Hematopoietic multipotent progenitor cell (in vitro differentiated cells): Measurements from ENCODE around the gene DNAL1. TPM values are rescaled to one million over a fixed set of nuclear protein-coding genes. Genes with fewer than 3 reads are reported as not detected.
"Not testable (repeated sequence)": the region's sequence is repeated elsewhere in the genome, so short reads cannot be mapped to it uniquely, and the experiment has no call there.

ENCODE experiments used
- DNase-seq, 3 donors: peaks; one replicate each; pipeline ENCODE4 v3.0.0-alpha.2; 2011 to 2015; ENCODE audit warnings: low read depth in 2 of 3, low spot score in 2 of 3
- total RNA-seq: library from RNA; depleted of rRNA; stranded (reverse); fragments of >200 nt; gene quantifications from one replicate; pipeline ENCODE4 v1.2.3, GENCODE V29; 2012

The DNAL1 gene
- total RNA-seq, 1 donor: 2.4 TPM

DNA sequence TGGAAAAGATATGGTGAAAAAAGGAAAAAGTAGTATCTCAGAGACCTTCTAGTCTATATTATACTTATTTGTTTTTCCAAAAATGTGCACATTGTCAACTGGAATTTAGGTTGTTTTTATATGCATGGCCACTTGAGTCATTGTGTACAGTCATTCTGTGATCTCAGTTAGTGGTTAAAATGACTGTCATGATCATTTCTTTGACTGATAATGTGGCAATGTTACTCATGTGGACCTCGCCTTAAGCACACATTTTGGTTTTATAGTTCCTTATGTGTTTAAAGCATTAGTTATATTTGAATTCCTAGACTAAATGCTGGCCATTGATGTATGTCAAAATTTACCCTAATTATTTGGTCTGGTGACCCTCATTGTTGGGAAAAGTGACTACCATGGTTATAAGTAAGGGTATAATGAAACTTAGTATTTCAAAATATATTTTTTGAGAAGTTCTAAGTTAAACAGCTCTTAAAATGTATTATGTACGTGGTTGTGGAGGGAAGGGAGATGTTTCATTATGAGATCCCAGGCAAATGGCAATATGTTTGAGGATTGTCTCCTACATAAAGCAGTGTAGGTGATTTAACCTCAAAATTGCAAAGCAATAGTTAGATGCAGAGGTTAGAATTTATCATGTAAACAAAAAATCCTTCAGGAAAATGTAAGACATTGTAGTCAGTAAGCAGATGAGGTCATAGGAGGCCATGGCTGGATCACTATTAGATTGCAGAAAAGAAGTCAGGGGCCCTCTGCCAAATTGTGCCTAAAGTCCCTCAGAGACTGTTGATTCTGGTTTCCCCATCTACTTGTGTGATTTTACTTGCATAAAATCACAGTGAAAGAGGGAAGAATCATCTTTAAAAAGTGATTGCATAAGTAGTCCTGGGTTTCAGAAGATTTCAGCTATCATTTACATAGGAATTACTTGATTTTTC is 51.9 kb downstream of the DNAL1 start:
- no peak for DNase-seq

DNA sequence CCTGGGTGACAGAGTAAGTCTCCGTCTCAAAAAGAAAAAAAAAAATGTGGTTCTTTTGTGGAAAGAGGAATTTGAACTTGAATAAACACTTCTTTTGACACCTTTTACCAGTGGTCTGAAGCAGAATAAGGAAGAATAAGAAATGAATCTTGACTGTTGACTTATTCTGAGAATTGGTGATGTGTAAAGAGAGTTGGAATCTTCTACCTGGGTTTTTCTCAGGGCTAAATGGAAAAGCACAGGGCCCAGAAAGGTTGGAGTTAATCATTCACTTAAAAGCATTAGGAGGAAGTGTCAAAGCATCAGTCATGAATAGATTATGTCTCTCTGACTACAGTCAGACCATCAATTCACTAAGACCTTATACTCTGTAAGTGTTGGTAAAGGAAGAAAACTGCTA is 55.5 kb downstream of the DNAL1 start:
- DNase-seq: no peak

DNA sequence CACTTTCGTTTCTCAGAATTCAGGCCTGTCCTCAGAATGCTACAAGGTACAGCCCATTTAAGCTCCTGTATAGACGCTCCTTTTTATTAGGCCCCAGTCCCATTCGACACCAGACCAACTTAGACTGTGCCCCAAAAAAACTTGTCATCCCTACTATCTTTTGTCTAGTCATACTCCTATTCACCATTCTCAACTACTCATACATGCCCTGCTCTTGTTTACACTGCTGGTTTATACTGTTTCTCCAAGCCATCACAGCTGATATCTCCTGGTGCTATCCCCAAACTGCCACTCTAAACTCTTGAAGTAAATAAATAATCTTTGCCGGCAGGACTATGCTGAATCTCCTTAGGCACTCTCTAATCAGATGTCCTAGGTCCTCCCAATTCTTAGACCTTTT is 63.3 kb downstream of the DNAL1 start:
- not testable (repeated sequence) for DNase-seq

DNA sequence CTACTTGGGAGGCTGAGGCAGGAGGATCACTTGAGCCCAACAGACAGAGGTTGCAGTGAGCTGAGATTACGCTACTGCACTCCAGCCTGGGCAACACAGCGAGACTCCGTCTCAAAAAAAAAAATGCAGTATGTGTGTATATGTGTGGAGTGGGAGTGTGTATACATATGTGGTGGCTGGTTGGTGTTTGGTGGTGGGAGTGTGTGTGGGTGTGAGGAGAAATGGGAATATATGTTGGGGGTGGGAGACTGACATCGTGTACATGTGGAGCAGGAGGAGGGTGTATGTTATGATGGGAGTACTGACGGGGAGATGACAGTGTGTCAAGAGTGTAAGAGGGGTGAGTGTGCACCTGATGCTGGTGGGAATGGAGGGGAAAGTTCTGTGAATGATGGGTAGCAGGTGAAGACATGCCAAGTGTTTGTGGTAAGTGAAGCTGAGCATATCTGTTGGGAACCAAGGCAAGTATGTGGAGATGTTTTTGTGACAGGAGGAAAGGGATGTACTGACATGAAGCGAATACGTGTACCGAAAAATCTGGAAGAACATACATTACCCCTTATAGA is 65.2 kb downstream of the DNAL1 start:
- no peak for DNase-seq

DNA sequence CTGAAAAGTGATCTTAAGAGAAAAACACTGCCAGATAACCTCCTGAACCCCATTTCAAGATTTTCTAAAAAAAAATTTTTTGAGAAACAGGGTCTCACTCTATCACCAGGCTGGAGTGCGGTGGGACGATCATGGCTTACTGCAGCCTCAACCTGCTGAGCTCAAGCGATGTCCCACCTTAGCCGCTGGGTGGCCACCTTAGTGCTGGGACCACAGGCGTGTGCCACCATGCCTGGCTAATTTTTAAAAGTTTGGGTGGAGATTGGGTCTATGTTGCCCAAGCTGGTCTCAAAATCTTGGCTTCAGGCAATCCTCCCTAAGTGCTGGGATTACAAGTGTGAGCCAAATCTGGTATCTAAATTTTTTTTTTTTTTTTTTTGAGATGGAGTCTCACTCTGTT is 66.0 kb downstream of the DNAL1 start:
- no peak for DNase-seq

DNA sequence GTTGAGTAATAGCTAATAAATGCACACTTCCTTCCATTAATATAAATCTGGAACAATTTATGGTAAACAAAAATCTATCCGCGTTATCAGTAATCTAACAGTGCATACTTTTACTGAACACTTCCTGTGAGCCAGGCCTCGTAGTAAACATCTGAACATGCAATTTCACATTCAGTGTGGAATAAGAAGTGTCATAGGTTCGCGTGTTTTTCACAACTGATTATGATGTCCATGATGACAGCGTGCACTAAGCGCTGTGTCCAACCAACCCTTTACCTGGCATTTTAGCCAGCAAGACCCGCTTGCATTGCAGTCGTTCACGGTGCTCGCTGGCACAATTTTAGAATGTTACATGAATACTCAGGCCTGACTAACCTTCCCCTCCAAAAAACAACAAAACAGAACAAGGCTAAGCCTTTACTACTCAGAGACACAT is 67.3 kb downstream of the DNAL1 start:
- DNase-seq: no peak

DNA sequence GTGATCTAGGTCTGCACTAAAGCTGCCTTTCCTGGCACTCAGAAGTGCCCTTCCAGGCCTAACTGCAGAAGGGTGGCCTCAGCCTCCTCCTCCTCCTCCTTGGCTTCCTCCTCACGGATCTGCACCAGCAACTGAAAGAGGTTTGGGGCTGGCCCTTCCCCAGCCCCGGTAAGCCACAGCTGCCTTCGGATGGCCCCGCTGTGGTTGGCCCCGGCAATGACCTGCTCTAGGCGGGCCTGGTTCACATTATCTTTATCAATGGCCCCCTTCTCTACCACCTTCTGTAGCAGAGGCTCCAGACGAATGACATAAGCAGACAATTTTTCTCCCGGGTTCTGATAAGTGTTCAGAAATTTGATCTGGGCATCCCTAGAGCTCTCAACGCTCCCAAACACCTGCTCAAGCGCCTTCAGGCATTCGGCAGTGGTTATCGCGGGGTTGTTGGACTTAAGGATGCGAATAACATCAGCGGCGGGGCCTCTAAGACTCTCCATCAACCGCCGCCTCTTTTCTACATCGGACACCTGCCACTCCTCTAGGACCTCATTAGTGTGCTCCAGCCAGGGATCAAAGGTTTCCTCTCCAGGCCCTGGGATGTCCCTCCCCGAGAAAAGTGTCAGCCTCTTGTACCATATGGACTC is 67.9 kb downstream of the DNAL1 start:
- DNase-seq: peak in 1 of 3 donors; percentile 14

DNA sequence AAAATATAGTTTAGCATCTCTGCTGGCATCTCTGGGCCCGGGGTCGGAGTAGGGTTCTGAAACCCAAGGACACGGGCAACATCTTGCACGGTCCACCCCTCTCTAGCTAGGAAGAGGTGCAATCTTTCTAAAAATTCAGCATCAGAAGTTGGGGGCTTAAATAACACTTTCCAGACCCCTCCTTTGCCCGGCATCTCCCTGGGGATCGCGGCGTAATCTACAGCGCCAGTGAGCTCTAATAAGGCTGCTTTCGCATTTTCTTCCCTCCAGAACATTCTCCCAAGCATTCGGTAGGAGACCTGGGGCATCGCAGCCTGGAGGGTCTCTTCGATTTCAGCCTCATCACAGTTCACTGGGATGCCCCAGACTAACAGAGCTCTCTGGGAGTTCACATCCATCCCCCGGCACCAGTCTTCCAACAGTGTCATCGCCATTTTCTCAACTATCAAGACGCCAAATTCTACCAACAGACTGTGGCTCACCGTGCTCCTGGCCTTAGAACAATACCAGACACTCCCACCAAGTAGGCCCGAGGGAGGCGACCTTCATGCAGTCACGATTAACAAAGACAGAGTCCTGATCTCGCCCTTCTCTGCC is 68.5 kb downstream of the DNAL1 start:
- no peak for DNase-seq

DNA sequence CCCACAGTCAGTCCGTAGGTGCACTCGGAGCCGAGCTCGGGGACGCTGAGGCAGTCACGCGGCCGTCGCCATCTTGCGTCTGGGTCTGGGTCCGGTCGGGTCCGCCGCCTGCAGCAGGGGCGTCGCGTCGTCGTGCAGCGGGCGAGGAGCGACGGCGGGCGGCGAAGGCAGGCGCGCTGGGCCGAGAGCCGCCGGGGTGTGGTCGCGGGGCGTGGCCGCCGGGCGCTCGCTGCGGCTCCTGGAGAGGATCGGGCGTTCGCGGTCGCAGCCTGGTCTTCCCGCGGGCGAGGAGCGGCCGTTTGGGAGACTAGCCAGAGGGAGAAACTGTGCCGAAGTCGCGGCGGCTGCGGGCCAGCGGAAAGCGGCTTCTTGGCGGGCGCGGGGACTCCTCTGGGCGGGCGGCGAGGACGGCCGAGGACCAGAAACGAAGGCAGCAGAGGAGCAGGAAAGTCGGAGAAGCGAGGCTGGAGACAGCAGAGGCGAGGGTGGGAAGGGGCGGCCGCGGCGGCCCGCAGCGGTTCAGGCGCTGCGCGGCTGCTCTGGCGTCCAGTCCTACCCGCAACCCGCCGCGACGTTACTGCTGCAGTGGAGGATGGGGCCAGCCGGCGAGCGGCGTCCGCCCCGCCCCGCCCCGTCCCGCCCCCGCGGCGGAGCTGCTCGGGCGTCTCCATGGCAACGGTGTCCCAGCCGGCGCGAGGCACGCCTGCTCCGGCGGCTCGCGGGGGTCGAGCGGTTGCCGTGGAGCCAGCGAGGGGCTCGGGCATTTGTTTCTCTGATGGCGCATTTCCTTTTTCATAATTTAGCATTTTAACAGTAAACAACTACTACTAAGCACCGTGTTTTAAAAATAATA is 69.2 kb downstream of the DNAL1 start, which contains the start of gene PNMA1:
Gene PNMA1, minus strand, starts transcription at position 582 of the 853 bp plus-strand sequence. CDS start 745 bp downstream, outside the sequence.
- peak; percentile 77 to 85 (median 82) for DNase-seq

DNA sequence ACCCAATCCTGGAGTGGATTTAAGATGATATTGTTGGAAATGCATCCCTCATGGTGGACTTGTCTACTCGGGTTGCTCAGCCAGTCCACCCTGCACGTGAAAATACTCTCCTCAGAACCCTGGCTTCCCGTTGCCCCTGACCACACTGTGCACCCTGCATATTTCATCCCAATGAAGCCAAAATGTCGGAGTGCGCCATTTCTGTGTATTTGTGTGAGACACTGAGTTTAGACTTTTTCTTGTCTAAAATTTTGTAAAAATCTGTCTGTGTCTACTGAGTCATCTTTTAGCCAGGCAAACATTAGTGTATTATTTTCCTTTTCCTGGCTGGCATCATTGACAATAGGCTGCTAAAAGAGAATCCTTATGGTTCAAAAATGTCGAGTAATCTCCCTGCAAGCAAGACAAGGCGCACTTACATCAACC is 69.9 kb downstream of the DNAL1 start:
- no peak for DNase-seq

DNA sequence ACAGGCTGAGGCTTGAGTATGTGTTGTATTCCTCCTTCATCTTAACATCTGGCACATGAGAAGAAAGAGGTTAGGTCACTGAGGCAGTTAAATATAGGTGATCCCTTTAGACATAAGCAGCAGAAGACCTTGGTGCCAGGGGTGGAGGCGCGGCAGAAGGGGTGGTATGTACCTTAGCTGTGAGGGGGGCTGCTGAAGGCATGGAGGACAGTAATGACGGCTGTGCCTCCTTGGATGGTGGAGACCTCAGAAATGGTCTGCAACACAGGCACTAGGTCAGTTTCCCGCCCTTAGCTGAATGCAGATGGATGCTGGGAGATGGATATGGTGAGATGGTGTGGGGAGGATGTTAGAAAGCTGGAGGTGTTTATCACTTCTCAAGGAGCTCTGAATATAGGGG is 70.9 kb downstream of the DNAL1 start:
- DNase-seq: no peak

DNA sequence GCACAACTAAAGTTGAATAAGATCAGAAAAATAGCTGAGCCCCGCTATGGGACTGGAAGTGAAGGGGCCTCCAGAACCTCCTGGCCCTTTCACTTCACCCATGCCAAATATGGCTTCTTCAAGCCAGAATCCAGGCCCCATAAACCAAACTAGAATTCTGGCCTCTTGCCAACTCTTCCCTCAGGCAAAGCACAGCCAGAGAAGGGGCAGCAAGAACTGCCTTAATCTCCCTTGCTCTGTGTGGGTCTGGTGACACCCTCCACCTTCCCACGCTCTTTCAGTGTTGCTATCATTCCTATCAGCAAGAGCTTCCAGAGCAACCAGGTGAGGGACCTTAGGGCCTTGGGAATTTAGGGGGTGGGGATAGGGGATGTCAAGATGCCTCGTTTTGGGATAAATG is 72.5 kb downstream of the DNAL1 start:
- DNase-seq: no peak

DNA sequence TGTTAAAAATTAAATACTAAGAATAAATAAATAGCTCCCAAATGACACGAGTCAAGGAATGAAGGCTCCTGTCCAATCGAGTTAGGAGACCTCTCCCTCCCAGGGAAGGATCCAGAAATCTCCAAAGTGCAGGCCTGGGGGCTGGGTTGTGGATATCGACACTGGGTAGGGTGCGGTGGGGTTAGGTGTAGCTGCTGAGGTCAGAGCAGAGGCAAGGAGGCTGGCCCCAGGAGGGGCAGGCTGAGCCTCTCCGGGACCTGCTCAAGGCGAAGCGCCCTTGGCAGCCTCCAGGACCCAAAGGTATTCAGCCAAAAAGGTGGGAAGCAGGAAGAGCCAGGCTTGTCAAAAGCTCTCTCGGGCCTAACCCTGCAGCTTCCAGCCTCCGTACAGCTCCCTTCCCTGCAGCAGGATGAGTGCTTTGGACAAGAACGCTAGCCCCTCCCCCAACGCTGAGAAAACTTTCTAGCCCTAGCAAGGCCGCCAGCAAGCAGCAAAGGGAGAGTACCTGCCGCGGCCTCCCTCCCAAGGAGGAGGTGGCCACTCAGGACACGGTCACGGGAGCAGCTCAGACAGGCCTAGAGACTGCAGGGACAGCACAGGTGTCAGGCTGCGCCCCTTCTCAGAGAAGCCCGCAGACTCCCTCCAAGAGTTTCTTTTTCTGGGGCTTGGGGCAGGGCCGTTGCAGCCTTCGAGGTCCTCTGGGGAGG is 73.1 kb downstream of the DNAL1 start:
- no peak for DNase-seq

DNA sequence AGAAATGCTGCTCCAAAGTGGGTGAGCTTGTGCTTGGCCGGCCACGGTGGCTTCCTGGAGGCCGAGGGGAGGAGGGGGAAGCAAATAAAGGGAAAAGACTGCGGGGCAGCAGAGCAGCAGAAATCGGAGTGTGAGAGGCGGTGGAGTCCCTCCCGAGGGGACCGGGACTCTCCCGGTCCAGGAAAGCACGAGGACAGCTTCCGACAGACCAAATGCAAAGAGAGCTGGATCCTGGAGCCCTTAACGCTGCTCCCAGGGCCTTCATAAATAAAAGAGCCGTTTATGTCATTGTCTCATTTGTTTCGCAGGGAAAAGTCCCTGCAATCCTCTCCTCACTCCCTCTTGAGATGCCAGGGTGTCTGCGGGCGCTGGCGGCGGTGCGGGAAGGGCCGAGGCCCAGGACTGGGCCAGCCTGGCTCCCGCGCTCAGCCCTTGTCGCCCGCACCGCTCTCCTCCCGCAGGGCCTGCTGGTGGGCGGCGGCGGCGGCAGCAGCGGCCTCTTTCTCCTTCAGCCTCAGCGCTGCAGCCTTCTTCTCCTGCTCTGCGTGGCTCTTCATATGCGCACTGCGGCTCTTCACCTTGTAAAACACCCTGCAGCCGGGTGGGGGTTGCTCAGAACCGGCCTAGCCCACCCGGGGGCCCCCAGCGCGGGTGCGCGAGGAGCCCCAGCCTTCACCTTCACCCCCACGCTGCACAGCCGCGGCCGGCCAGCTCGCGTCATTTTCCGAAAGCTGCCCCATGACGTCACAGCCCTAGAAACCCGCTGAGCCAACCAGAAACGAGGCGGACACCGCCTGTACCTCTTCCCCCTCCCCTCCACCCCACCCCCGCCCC is 73.8 kb downstream of the DNAL1 start:
- DNase-seq: no peak

DNA sequence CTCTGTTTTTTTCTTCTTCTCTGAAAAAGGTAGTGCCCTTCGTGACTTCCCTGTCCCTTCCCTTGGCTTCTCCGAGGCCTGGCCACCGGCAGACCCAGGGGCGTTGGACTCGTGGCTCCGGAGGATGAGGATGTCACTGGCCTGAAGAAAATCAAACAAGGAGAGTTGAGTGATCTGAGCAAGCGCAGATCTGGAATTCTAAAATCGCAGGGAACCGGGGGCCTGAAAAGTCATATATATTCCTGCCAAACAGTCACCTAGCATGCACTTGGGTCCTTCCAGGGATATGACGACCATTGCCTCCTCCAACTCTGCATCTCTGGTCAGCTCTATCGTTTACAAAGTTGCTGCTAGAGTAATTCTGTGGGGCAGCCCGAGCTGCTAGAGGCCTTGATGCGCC is 74.6 kb downstream of the DNAL1 start:
- no peak for DNase-seq

DNA sequence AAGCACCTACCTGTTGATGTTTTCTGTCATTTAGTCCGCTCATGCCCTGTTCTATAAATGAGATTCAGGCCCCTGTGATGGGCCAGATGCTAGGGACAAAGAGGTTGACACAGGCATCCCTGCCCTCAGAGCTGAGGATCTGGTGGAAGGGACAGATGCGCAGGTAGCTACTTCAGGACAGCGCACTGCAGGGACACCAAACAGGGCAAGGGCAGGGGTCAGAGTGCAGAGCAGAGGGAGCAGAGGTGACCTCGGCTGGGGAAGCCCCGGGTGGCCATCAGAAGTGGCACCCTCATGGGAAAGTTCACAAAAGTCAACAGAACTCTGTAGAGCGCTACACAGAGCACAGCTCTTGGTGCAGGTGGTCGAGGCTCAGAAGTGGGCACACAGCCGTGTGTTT is 75.0 kb downstream of the DNAL1 start:
- no peak for DNase-seq

DNA sequence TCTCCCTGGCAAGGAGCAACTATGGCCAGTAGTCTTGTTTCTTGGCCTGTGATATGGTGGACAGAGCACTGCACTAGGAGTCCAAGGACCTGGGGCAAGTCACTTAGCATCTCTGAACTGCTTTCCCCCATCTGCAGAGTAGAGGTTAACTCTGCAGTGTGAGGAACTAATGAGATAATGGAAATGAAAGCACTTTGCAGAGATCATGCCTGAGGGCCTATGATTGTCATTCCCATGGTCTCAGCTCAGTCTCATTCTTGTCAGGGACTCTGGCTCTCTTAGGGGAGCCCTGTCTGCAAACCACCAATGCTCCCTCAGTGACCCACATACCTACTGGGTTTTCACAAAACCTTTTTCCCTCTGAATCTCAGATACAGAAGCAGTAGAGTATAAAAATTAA is 75.8 kb downstream of the DNAL1 start:
- no peak for DNase-seq

DNA sequence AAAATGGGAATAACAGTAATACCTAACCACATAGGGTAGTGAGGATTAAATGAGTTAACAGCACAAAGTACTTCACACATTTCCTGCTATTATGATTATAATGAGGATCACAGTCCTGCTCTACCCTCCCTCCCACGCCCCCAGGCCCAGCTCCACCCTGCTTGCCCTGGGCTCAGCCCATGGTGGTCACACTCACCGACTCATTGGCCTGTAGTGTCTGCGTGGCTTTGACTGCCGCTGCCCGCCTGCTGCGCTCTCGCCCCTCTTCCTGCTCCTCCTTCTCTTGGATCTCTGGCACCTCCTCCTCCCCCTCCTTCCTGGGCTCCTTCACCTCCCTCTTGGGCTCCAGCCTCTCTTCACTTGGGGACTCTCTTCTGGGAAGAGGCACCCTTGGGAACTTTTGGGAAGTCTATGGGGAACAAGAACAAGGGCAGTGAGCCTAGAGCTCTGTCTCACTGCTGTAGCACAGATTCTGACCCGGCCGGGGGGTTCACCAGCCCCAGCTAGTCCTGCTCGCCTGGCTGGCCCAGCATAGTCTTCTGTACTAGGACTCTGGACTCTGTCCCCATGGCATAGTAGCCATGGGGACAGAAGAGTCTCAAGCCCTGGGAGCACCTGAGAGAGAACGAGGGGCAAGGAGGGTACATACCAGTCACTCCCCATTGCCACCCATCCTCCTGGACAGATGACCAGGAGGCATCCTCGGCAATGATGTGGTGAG is 76.5 kb downstream of the DNAL1 start:
- no peak for DNase-seq
